ENCODE data around the gene OR8B12.
A peak's percentile ranks its signal among the peaks of the same experiment; 100 is the strongest.

OR8B12 gene

DNA sequence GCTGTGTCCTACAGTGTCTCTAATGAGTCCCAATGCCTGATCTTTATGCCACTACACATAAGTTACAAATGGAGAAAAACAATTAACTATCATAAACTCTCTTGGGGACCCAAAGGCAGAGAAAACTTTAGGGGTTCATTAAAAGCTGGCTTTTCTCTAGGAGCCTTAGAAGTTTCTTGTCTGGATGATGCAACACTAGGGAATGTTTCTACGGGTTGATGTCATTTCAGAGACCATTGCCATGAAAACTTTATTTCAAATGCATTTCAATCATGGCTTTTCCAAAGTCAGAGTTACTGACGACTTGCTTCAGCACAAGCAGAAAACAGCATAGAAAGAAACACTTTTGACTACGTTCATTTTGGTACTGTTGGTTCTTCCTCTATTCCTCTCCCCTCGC lies 8.5 kb upstream of the OR8B12 start:
- no peak overlapping the region for H3K4me3 ChIP-seq (ENCODE audit: low read depth, low read length)
- DNase-seq (ENCODE audit: low read depth), result no peak
- TF ChIP-seq, protein P1, sequence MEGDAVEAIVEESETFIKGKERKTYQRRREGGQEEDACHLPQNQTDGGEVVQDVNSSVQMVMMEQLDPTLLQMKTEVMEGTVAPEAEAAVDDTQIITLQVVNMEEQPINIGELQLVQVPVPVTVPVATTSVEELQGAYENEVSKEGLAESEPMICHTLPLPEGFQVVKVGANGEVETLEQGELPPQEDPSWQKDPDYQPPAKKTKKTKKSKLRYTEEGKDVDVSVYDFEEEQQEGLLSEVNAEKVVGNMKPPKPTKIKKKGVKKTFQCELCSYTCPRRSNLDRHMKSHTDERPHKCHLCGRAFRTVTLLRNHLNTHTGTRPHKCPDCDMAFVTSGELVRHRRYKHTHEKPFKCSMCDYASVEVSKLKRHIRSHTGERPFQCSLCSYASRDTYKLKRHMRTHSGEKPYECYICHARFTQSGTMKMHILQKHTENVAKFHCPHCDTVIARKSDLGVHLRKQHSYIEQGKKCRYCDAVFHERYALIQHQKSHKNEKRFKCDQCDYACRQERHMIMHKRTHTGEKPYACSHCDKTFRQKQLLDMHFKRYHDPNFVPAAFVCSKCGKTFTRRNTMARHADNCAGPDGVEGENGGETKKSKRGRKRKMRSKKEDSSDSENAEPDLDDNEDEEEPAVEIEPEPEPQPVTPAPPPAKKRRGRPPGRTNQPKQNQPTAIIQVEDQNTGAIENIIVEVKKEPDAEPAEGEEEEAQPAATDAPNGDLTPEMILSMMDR (conservative IDR thresholded peaks at IDR 0.05; ENCODE audit: low read depth, low read length), result no peak

DNA sequence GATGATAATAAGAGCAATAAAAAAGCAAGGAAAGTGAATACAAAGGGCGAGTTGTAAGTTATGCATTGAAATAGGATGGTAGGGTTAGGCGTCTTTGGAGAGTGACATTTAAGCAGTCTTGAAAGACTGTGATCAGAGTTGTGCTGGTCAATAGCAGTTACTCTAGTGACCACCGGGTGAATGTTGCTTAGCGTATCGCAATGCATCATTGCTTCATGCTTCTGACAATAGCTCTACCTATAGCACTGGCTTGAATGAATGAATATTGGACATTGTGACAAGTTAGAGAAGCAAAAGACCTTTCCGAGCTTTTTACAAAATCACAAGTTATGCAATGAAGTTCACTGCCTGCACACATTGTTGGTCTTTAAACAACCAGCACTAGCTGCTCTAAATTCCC lies 7.7 kb upstream of the OR8B12 start:
- TF ChIP-seq, protein P1 (conservative IDR thresholded peaks at IDR 0.05; ENCODE audit: low read depth, low read length), result no peak
- no peak for DNase-seq (ENCODE audit: low read depth)
- H3K4me3 ChIP-seq (ENCODE audit: low read depth, low read length), result no peak overlapping the region

DNA sequence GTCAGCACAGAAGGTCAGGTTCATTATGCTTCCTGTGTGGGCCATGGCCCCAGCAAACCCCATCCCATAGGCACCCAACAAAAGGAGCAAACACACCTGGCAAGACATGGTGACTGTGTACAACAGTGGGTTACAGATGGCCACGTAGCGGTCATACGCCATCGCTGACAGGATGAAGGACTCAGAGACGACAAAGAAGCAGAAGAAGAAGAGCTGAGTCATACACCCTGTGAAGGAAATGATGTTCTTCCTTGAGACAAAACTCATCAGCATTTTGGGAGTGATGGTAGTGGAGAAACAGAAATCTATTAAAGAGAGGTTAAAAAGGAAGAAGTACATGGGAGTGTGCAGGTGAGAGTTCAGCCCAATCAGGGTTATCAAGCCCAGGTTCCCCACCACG lies 309 bp downstream of the OR8B12 start:
- TF ChIP-seq, protein P1 (conservative IDR thresholded peaks at IDR 0.05; ENCODE audit: low read depth, low read length), result no peak
- no peak for DNase-seq (ENCODE audit: low read depth)
- H3K4me3 ChIP-seq (ENCODE audit: low read depth, low read length), result no peak overlapping the region

GRCh38 chr11:124541204-124541603 lies 2.2 kb downstream of the OR8B12 start:
- no peak overlapping the region for H3K4me3 ChIP-seq (ENCODE audit: low read depth, low read length)
- TF ChIP-seq, protein P1 (conservative IDR thresholded peaks at IDR 0.05; ENCODE audit: low read depth, low read length), result no peak
- DNase-seq (ENCODE audit: low read depth), result no peak

- H3K4me3 ChIP-seq (ENCODE audit: low read depth, low read length), result no peak overlapping the region
- DNase-seq (ENCODE audit: low read depth), result peak; percentile 99
- TF ChIP-seq, protein P1 (conservative IDR thresholded peaks at IDR 0.05; ENCODE audit: low read depth, low read length), result no peak
Observed at GRCh38 chr11:124538019-124538418, 5.4 kb downstream of the OR8B12 start.

DNA sequence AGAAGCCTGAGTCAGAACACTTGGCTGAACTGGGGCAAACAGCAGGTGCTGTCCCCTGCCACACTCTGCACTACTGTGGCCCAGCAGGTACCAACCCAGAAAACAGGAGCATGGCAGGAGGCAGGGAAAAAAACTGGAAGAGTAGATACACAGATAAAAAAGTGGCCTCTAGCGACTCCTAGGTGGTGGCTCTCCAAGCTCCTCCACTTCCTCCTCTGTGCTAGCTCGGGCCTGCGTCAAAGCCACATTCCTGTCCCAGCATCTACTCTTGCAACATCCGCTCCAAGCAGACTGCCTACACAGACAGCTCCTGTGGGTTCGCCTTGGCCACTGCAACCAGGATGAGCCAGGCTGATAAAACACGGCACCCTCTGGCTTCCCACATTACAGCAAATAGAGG lies 6.9 kb downstream of the OR8B12 start:
- TF ChIP-seq, protein P1 (conservative IDR thresholded peaks at IDR 0.05; ENCODE audit: low read depth, low read length), result peak; percentile 62
- H3K4me3 ChIP-seq (ENCODE audit: low read depth, low read length), result no peak overlapping the region
- peak; percentile 98 for DNase-seq (ENCODE audit: low read depth)

DNA sequence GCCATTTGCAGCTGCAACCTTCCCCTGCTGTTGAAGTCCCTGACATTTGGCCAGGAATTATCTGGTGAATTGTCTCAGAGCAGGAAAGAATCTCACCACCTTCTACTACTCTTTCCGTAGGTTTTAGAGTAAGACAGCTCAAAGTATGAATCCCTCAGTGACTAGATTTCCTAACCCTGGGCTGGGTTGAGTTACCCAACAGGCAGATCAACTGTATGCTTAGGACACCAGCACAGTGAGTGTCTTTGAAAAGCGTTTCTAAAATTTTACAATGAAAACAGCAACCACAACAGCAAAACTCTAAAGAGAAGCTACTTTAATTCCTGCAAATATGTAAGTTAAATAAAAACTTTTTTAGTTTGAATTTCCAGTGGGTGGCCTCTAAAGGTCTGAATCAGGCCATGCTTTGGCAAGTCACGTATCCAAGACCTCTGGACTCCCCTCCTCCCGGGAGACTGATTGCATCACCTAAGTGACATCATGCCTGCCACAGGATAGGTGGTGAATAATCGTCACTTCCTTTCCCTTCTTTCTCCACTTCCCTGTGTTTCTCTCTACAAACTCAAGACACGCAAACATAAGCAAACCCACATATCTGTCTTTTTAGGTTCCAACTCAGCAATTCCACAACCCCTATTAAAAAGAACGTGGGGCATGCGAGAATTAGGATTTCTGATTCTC lies 7.8 kb downstream of the OR8B12 start:
- DNase-seq (ENCODE audit: low read depth), result peak; percentile 73
- TF ChIP-seq, protein P1 (conservative IDR thresholded peaks at IDR 0.05; ENCODE audit: low read depth, low read length), result no peak
- no peak overlapping the region for H3K4me3 ChIP-seq (ENCODE audit: low read depth, low read length)

All from choroid plexus epithelial cell (primary cell).